ENCODE data around the gene TMEM141.

GRCh38 chr9:136826188-136826541, 35.0 kb downstream of the TMEM141 start:
- TF ChIP-seq TAF1 (IDR thresholded peaks at IDR 0.05; ENCODE audit: low read depth, low read length): no peak
- no peak for TF ChIP-seq POLR2AphosphoS5 (IDR thresholded peaks at IDR 0.05; ENCODE audit: low read depth, low read length)
- TF ChIP-seq POLR2A (IDR thresholded peaks at IDR 0.05; ENCODE audit: low read depth, low read length): no peak
- no peak for TF ChIP-seq SPI1 (IDR thresholded peaks at IDR 0.05; ENCODE audit: low read depth, low read length)
